Loucy (cell line): Measurements from ENCODE around the gene CCDC51.

Experiments used
- EZH2phosphoT487 ChIP-seq: fragments of 200-600 bp; IDR thresholded peaks from 2 replicates; pipeline ENCODE4 v1.6.1; 2018; ENCODE audit warnings: antibody characterized with exemption, mild to moderate bottlenecking, moderate library complexity, borderline replicate concordance
- TF ChIP-seq, protein P1 (sequence below): fragments of 200-600 bp; sonication (generic); conservative IDR thresholded peaks from 2 replicates; pipeline ENCODE4 v1.5.1; 2014; ENCODE audit warnings: mild to moderate bottlenecking, antibody characterized with exemption, low read length

- TF ChIP-seq, protein P1, sequence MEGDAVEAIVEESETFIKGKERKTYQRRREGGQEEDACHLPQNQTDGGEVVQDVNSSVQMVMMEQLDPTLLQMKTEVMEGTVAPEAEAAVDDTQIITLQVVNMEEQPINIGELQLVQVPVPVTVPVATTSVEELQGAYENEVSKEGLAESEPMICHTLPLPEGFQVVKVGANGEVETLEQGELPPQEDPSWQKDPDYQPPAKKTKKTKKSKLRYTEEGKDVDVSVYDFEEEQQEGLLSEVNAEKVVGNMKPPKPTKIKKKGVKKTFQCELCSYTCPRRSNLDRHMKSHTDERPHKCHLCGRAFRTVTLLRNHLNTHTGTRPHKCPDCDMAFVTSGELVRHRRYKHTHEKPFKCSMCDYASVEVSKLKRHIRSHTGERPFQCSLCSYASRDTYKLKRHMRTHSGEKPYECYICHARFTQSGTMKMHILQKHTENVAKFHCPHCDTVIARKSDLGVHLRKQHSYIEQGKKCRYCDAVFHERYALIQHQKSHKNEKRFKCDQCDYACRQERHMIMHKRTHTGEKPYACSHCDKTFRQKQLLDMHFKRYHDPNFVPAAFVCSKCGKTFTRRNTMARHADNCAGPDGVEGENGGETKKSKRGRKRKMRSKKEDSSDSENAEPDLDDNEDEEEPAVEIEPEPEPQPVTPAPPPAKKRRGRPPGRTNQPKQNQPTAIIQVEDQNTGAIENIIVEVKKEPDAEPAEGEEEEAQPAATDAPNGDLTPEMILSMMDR: no peak
- TF ChIP-seq EZH2phosphoT487: no peak
Observed at GRCh38 chr3:48434591-48435222, 5.2 kb downstream of the CCDC51 start.
